GM11168 (cell line): ENCODE data around the gene SMARCD1.
"Not testable (repeated sequence)": the region's sequence is repeated elsewhere in the genome, so short reads cannot be mapped to it uniquely, and the experiment has no call there.

Experiments used
- in situ Hi-C: fragments of 300-500 bp; cut with MboI; formaldehyde crosslinking; loops from one replicate; pipeline ENCODE4 v1.12.0; 2022; ENCODE audit warnings: low sequenced_read_pairs; ENCODE audit not compliant: unreplicated experiment

Gene SMARCD1

DNA sequence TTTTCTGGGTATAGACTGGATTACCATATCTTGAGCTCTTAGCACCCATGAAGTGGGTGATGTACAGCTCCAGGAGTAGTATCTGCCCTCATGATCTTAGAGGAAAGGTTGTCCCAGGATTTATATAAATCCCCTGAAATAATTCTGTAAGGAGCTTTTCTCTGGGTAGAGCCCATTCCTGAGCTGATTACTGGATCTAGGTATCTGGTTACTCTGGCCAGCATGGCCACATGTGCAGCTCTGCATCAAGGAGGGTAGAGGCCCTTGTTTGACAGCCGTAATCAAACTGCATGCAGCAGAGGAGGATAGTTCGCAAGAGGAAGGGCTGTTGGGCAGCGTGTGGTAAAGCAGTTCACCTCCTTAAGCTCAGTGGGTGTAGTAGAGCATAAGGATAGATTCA, 35.4 kb downstream of the SMARCD1 start:
- in situ Hi-C loops = no loop called here

GRCh38 chr12:50120953-50121352, 35.8 kb downstream of the SMARCD1 start:
- in situ Hi-C loops = no loop called here

DNA sequence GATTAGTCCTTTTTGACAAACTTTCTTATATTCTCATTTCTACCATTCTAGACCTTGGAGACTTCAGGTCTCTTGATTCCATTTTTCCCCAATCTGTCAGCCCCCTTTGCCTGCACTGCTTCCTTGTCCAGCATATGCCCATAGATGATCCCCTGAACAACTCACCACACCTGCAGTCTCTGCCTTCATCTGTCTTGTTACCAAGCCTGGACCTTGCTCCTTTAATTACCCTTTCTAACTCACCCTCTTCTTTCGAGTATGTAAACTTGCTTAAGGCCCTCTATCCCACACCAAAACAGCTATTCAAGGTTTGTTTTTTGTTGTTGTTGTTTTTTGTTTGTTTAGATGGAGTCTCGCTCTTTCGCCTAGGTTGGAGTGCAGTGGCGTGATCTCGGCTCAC, 36.5 kb downstream of the SMARCD1 start:
- in situ Hi-C loops = no loop called here

DNA sequence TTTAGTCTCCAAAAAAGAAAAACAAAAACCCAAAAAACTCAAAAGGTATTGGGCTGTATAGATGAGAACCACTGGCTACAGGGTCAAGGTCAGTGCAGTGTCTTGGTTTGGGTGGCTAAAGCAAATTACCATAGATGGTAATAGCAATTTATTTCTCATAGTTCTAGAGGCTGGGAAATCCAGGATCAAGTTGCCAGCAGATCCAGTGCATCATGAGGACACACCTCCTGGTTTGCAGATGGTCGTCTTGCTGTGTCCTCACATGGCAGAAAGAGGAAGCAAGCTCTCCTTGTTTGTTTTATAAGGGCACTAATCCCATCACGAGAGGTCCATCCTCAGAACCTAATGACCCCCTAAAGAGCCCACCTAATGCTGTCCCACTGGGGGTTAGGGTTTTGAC, 38.1 kb downstream of the SMARCD1 start:
- in situ Hi-C loops = no loop called here

GRCh38 chr12:50127546-50127945, 42.4 kb downstream of the SMARCD1 start:
- in situ Hi-C loops = no loop called here

- in situ Hi-C loops = no loop called here
Measured at GRCh38 chr12:50129290-50129689, 44.1 kb downstream of the SMARCD1 start.

GRCh38 chr12:50132505-50133135, 47.5 kb downstream of the SMARCD1 start:
- in situ Hi-C loops = no loop called here

GRCh38 chr12:50142993-50143392, 57.9 kb downstream of the SMARCD1 start:
- in situ Hi-C loops = no loop called here

DNA sequence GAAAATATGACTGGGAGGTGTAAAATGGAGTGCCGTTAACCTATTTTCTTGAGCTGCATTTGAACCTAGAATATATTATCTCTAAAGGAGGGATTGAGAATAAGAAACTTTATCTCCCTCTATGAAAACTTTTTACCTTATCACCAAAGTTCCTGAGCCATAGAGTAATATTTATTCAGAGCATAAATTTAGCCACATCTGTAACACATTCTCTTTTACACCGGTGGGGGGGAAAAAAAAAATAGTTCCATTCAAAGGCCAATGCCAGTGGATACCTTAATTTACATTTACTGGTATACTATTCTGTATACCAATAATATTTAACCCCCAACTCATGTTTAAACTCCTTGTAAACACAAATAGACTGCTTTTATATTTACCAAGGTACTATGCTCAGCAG, 60.3 kb downstream of the SMARCD1 start:
- in situ Hi-C loops = no loop called here

GRCh38 chr12:50147281-50147680, 62.1 kb downstream of the SMARCD1 start:
- in situ Hi-C loops = no loop called here

- in situ Hi-C loops = not testable (repeated sequence)
Measured at GRCh38 chr12:50148011-50148410, 62.9 kb downstream of the SMARCD1 start.

- in situ Hi-C loops = no loop called here
Measured at GRCh38 chr12:50149311-50149710, 64.2 kb downstream of the SMARCD1 start.
